Activated T-helper 9 cell treated with anti-CD3 and anti-CD28 coated beads, Interleukin-2, amount 50 U/mL, for 16 hours (primary cell): ENCODE measurements around the gene GDAP2.
"Not testable (repeated sequence)": the region's sequence is repeated elsewhere in the genome, so short reads cannot be mapped to it uniquely, and the experiment has no call there.

ENCODE experiments used
- DNase-seq: peaks from one replicate; pipeline ENCODE4 v3.0.0-alpha.2; 2020; ENCODE audit warnings: low read depth

GDAP2 gene, protein sequence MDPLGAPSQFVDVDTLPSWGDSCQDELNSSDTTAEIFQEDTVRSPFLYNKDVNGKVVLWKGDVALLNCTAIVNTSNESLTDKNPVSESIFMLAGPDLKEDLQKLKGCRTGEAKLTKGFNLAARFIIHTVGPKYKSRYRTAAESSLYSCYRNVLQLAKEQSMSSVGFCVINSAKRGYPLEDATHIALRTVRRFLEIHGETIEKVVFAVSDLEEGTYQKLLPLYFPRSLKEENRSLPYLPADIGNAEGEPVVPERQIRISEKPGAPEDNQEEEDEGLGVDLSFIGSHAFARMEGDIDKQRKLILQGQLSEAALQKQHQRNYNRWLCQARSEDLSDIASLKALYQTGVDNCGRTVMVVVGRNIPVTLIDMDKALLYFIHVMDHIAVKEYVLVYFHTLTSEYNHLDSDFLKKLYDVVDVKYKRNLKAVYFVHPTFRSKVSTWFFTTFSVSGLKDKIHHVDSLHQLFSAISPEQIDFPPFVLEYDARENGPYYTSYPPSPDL

DNA sequence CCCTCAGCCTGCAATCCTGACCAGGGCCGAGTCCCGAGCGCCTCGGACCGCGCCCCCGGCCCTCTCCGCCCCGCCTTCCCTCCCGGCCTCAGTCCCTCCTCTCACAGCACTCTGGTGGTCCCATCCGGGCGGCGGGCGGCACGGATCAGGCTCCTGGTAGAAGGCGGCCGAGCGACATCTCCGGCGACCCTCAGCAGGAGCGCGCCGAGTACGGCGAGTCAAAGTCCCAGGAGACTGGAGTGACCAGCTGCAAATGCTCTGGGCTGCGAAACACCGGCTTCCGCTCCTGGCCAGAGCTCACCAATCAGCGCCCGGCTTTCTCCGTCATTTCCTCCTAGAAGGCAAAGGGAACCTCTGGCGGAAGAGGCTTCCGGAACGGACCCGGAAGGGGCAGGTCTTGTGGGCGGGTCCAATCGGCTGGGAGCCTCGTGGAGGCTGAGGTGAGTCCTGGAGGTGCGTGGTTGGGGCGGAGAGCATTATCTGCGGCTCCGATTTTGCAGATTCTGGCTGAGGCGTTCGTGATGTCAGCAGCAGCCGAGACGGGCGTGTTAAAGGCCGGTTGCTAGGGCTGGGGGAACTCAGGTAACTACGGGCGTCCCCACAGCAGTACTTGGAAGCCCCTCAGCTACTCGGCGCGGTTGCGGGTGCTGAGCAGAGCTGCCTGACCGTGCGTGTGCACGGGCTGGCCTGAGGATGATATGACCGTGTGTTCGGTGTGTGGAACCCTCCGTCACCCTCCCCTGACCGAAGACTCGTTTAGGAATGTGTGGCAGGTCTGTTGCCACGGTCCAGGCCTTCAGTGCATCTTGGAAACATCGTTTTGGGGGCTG lies at the start of gene GDAP2, which contains the start of gene WDR3:
Gene GDAP2, minus strand, starts transcription at position 279 of the 830 bp plus-strand sequence. CDS start 9,264 bp downstream, outside the sequence.
Gene WDR3, plus strand, starts transcription at position 397 of the 830 bp plus-strand sequence. CDS start 3,581 bp downstream, outside the sequence.
- peak; percentile 94 for DNase-seq

DNA sequence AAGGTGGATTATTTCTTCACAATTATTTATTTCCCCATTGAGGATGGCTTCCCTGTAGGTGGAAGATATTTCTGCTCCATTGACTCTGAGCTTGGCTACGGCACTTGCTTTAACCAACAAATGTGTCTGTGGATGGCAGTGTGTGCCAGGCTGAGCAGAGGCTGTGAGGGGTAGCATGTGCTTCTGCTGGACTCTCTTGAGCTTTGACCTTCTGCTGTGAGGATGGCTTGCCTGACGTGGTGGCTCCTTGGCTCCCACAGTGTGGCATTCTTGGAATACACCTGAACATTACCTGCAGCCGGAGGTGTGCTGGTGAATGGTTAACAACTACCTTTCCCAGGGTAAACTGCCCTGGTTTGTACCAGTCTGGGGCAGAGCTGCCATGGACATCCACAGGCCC lies 47.0 kb upstream of the GDAP2 start:
- no peak for DNase-seq

DNA sequence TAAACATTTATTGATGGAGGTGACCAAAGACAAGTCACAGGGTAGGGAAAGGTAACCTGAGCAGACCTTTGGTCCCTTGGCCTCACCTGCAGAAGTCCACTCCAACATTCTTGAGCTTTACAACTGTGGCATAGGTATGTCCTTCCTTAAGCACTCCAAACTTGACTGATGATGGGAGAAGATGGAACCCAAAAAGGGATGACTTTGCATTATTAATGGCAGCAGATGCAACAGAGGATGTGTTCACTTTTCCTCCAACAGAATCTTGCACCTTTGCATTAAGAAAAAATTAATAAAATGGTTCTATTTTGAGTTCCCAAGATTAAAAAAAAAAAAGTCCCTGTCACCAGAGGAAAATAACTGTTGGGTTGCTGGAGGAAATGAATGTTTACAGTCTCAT lies 42.4 kb upstream of the GDAP2 start:
- DNase-seq, result no peak

DNA sequence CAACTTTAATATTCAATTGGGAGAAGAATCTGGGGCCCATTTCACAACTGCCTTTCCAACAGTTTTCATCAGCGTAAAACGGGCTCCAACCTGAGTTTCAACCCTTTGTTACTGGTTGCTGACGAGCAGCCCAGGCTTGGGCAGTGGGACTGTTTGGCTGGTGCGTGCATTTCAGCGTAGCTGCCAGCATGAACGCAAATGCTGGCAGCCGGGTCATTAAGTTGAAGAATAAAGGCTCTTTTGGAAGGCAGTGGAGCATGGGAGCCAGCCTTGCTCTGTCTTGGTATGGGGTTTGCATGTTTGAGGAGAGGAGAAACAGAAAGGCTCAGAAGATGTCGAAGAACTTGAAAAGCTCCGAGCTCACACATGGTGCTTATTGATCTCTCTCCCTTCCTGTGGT lies 40.8 kb upstream of the GDAP2 start:
- DNase-seq, result no peak

DNA sequence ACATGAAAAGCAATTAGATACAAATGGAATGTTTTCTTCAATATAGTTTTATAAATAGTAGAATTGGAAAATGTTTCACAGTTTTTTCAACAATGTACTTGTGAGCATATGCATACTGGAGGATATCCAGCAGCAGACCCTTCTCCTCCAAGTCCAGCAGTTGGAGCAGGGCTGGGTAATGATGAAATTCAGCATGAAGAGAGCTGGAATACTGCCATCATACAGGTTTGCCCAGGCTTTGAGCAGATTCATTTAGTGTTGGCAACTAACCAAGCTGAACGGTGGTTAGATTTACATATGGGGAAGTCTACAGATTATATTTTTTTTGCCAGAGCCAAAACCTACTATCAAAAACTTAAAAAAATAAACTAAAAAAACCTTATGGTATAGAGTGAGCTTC lies 38.5 kb upstream of the GDAP2 start:
- DNase-seq, result no peak

DNA sequence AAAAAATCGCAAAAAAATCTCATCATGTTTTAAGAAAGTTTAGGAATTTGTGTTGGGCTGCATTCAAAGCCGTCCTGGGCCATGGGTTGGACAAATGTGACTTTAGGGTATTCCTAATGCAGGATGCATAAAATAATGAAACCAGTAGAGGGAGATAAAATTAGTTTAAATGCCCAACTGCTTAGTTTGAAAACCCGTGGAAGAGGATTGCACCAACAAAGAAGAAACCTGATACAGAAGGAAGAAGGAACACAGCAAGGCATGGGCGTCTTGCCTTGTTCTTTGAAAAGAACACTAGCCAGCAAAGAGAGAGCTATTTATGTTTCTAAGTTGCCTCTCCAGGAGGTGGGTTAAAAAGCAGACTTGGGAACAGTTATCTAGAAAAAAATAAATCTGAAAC lies 38.1 kb upstream of the GDAP2 start:
- DNase-seq, result no peak

DNA sequence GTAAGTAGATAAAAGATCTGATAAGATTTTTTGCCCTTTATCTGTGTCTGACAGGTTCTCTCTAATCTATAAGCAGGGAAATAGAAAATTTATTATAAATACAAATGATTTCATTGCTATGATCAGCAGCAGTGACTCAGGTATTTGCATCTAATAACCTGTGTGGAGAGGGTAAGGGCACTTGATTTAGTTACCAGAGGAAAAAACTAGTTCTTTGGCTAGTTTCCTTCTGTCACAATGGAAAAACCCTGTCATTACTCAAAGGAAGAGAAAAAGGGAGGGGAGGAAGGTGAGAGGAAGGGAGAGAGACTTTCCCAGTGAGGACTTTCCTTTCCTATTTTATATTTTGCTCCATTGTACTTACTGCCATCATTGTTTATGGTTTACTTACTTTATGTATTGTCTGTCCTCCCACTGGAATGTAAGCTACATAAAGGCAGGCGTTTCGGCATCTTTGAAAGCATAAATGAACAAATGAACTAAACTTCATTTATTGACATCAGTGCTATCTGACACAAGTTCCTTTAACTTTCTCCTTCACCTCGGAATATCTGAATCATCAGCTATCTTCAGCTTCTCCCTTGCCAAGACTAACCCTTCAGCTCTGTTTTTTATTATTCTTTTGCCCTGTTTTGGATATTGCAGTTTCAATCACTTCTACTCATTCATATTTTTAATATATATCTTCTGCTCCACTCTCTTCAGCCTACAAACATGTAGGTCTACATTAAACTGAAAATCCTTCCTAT lies 35.0 kb upstream of the GDAP2 start:
- no peak for DNase-seq

DNA sequence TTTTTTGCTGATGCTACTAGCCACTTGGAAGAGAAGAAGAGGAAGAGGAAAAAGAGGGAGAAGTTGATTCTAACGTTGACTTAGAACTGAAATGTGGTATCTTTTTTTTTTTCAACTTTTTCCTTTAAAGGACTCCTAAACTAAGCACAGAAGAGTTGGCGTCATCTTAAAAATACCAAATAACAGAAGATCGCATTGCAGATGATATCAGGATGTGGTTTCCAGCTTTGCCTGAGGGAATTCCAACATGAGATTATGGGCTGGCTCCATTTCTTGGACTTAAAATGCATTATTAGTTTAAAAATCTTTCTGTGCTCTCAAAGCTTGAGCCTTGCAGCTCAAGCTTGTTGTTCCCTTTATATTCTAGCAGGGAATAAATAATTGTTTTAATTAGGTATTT lies 29.9 kb upstream of the GDAP2 start:
- no peak for DNase-seq

DNA sequence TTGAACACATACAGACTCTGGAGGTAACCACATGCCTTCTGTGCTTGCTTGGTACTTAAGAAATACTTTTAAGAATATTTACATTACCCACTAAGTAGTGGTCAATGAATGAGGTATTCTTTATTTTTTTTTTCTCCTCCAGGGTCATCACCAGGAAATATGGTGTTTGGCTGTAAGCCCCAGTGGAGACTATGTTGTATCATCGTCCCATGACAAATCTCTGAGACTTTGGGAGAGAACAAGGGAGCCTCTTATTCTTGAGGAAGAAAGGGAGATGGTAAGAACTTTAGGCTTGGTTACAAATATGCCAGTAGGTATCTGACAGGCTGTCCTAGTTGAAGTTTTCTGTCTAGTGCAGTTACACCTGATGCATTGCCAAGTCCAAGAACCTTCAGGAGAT lies 23.0 kb upstream of the GDAP2 start:
- DNase-seq, result no peak

DNA sequence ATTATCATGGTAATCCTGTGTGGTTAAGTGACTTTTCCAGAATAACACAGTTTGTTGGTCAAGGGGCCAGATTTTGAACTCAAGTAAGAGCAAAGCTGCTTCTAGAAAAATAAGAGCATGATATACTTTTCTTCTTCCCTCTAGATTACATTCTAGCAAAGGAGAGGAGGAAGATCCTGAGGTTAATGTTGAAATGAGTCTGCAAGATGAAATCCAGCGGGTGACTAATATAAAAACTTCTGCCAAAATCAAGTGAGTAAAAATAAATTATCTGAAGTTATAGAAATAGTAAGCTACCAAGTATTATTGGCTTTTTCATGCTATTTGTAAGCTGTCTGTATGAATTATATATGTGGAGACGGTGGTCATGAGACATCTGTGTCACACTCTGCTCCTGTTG lies 12.9 kb upstream of the GDAP2 start:
- no peak for DNase-seq

DNA sequence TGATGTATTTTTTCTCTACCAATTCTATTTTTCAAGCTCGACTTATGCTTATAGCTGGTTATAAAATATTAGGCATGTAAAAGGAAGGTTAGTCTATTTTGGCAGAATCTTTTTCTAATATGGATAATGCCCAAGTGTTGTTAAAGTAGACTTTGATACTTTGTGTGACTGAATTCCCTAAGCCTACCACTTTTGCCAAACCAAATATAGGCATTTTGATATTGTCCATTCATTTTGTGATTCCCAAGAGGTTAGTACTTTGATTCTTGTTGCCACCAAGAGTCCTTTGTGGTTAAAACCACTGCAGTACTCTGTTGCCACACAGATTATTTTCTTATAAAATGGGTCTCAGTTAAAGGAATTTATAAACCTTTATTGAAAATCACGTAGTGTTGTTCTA lies 4.3 kb upstream of the GDAP2 start:
- no peak for DNase-seq

DNA sequence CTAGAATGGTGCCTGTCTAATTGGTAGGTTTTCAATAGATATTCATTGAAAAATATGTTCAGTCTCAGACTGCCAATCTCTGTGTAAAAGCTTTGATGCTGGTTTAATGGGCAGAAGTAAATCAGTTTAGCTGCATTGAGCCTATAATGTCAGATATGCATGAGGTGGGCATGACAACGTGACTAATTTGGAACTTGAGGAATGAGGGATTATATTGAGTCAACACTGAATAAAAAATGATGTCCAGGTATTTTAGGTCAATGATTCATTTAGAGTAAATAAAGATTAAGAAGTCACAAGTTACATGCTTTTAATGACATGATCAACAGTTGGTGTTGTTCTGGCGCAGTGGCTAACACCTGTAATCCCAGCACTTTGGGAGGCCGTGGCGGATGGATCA lies 3.2 kb upstream of the GDAP2 start:
- no peak for DNase-seq

DNA sequence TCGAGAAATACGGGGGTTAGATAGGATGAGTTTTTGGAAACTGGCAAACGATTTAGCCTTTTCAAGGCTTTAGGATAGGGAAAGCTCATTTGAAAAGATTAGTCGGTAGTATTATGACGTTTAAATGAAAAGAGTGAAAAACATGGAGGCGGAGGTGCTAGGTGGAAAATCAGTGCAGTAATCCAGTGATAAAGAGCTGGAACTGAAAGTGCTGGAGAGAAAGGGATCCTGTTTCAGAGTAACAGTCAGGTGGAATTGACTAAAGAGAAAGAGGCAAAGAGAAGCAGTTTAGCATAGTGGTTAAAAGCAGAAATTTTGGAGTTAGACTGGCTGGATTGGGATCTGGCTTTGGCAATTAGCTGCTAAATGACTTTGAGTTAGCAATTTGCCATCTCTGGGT lies 1.1 kb upstream of the GDAP2 start:
- DNase-seq, result no peak

DNA sequence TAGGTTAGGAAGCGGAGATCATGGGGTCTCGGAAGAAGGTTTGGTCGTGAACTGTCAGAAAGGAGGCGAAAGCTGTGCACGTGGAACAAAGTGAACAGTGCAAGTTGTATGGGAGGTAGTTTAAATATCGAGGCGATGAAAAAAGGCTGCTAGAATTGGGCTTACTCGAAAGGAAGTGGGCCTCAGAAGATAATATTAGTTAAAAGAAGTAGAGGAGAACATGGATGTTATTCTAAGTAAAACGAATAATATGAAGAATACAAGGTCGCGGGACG lies 689 bp upstream of the GDAP2 start:
- no peak for DNase-seq

DNA sequence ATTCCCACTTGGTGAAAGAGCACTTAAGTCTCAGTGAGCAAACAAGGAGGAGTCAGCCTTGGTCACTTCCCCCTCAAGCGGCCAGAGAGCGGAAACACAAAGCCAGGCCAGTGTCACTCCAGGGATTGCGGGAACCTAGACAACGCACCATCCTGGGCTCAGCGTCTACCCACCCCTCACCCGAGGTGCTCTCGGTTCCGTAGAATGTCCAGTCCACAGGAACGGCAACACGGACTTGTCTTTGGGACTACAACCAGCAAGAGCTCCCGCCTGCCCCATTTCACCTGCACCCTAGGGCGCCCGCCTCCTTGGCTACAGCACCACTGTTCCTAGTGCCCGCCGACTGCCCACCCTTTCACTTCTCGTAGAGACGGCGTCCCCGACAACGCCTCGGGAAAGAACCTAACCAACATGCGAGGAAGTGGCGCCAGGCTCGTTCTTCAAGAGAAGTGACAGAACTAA lies 509 bp downstream of the GDAP2 start:
- DNase-seq, result no peak

DNA sequence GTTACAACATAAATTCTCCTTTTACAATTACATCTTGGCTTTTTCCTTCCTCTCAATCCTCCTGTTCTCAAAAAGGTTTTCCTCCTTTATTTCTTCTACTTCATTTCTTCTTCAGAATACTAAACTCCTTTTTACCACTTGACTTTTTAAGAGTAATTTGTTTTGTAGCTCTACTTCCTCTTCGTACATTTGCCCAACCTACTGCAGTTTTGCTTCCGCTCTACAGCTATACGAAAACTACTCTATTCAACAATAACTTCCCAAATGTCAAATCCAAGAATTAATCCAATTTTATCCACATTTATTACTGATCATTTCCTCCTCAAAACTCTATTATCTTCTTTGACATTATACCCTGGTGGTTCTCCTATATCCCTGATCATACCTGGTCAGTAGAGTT lies 3.4 kb downstream of the GDAP2 start:
- no peak for DNase-seq

DNA sequence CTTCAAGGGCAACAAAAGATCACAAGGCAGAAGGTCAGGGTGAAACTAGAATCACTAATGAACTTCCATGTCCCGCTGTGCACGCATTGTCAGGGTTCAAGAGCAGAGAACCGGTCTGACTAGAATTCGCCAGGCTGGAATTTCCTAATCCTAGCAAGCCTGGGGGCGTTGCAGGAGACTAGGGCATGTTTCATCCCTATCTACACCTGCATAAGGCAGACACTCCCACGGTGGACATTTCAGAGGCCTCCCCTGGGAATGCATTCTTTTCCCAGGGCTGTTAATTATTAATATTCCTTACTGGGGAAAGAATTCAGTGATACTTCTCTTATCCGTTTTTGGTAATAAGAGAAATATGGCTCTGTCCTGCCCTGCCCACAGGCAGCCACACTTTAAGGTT lies 6.7 kb downstream of the GDAP2 start:
- not testable (repeated sequence) for DNase-seq

DNA sequence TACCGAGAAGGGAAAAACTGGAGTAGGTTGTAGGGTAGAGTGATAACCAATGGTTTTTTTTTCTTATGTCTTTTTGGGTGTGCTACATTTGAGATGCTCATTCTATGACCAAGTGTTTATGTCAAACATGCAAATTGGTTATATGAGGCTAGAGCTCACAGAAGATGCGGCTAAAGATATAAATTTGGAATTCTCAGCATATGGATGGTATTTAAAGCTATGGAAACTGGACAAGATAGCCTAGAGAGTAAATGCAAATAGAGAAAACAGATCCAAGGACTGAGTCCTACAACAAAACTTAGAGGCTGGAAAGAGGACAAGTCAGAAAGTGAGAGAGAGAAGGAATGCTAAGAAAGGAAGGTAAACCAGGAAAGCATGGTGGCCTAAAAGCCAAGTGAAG lies 7.4 kb downstream of the GDAP2 start:
- no peak for DNase-seq

DNA sequence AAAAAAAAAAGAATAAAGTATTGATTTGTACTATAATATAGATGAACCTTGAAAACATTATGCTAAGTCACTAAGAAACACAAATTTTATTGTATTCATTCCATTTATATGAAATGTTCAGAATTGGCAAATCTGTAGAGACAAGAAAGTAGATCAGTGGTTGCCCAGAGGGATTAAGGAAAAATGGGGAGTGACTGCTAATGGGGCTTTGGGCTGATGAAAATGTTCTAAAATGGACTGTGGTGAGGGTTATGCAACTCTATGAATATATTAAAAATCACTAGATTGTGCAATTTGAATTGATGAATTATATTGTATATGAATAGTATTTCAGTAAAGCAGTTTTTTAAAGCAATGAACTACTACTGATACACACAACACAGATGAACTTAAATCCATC lies 10.0 kb downstream of the GDAP2 start:
- DNase-seq, result no peak

DNA sequence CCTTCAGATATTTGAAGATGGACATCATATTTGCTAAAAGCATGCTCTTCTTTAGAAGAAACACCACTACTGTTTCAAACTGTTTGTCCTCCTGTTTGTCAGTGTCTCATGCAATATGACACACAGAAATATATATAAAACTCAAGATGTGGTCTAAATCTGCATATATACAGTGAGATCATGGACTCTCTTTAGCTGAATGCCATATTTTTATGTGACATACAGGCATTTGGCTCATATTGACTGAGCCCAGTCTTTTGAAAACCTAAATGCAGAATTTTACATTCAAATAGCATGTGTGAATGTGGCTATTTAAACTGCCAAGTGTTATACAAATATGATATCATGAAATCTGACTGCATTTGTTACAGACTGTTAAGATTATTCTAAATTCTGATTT lies 18.4 kb downstream of the GDAP2 start:
- no peak for DNase-seq

DNA sequence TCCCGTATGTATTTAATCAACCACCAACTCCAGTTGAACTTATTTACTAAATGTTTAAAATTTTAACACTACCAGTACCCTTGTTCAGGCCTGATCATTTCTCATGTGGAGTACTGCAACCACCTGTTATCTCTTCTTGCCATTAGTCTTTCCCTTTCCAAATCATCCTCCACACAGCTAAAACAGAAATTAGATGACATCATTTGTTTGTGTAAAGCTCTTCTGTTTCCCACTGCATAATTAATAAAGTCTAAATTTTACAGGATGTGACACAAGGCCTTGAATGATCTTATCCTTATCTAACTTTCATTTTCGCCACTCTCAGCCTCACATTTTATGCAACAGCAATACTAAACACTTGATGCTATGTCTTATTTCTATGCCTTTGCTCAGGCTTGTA lies 24.4 kb downstream of the GDAP2 start:
- no peak for DNase-seq

DNA sequence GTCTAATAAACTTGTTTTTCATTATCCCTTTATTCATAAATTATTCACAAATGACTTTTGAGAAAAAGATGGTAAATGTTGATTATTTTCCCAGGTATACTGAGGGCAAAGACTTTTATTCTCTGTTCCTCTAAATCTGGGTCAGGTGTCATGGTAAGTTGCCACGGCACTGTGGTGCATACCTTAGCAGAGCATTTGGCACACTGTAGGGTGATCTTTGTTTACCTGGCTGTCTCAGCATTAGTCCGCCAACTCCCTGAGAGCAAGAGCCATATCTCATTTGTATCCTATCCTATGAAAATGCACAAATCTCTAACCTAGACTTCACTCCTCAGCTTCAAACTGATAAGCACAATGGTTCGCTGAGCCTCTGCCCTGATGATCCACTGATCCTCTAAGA lies 24.9 kb downstream of the GDAP2 start:
- no peak for DNase-seq

DNA sequence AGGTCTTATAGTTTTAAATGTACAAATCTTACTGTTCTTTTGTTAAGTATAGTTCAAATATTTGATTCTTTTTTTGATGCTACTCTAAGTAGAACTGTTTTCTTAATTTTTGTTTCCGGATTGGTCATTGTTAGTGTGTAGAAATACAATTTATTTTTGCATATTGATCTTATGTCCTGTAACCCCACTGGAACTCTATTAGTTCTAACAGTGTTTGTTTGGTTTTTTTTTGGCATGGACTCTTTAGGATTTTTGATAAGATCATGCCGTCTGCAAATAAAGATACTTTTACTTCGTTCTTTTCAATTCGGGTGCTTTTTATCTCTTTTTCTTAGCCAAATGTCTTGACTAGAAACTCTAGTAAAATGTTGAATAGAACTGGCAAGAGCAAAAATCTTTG lies 26.5 kb downstream of the GDAP2 start:
- no peak for DNase-seq
